Spleen (tissue), 7 donors: ENCODE data around the gene HINT2.

ENCODE experiments used
- POLR2A ChIP-seq, 3 donors: fragments of 450-650 bp; IDR thresholded peaks; one replicate each; pipeline ENCODE4 v1.5.1; 2017; ENCODE audit warnings: antibody characterized with exemption in 3 of 3, mild to moderate bottlenecking in 1 of 3
- POLR2AphosphoS5 ChIP-seq, 3 donors: sonication (generic); formaldehyde crosslinking; IDR thresholded peaks; one replicate each; pipeline ENCODE4 v1.5.1; 2017; ENCODE audit warnings: antibody characterized with exemption in 3 of 3
- TF ChIP-seq, protein P1 (sequence below), 11 experiments: fragments of 200-600 bp in 7 of 11; fragments of 450-650 bp in 4 of 11; sonication (generic) in 4 of 11; IDR thresholded peaks in 8 of 11; conservative IDR thresholded peaks in 3 of 11; 1 replicate in 7 of 11; 2 replicates in 4 of 11; pipeline versions ENCODE4 v1.4.0 to v1.8.0; 2016 to 2021; ENCODE audit warnings: antibody characterized with exemption in 11 of 11, inconsistent platforms in 4 of 11, mild to moderate bottlenecking in 1 of 11
- donor health status: DM: no; HTN: no; CAD: no; lungs with moderate emphysema.
- donor health status: DM: no; HTN: no; CAD: no.
- donor health status: DM: no; HTN: no; CAD: no.

DNA sequence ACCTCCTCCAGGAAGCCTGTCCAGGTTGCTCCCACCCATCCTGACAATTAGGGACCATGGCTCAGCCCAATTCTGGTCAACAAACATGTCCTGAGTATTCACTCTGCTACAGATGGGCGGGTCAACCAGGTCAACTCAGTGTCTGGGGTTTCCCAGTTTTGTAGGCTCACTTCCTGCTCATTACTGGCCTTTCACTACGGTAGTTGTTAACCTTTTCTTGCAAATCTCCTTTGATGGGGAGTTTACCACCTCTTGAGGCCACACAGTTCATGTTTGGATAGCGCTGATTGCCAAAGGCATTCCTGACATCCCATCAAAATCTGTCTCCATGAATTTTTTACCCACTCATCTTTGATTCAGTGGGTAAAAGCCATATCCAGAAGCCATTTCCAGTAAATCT, 28.0 kb upstream of the HINT2 start:
- TF ChIP-seq POLR2A (IDR thresholded peaks at IDR 0.05), result no peak
- no peak for TF ChIP-seq POLR2AphosphoS5 (IDR thresholded peaks at IDR 0.05)
- TF ChIP-seq, protein P1, sequence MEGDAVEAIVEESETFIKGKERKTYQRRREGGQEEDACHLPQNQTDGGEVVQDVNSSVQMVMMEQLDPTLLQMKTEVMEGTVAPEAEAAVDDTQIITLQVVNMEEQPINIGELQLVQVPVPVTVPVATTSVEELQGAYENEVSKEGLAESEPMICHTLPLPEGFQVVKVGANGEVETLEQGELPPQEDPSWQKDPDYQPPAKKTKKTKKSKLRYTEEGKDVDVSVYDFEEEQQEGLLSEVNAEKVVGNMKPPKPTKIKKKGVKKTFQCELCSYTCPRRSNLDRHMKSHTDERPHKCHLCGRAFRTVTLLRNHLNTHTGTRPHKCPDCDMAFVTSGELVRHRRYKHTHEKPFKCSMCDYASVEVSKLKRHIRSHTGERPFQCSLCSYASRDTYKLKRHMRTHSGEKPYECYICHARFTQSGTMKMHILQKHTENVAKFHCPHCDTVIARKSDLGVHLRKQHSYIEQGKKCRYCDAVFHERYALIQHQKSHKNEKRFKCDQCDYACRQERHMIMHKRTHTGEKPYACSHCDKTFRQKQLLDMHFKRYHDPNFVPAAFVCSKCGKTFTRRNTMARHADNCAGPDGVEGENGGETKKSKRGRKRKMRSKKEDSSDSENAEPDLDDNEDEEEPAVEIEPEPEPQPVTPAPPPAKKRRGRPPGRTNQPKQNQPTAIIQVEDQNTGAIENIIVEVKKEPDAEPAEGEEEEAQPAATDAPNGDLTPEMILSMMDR (IDR thresholded peaks at IDR 0.05 in 8 of 11, conservative IDR thresholded peaks at IDR 0.05 in 3 of 11), result no peak
